HL-60 (cell line): Measurements from ENCODE around the gene CD276.

ENCODE experiments used
- POLR2AphosphoS5 ChIP-seq: IDR thresholded peaks from 2 replicates; pipeline ENCODE4 v1.6.1; 2012; ENCODE audit warnings: low read depth
- TF ChIP-seq, protein P1 (sequence below): IDR thresholded peaks from one replicate; pipeline ENCODE4 v1.5.1; 2011; ENCODE audit warnings: low read length, control low read depth, inconsistent platforms; ENCODE audit not compliant: insufficient read depth

DNA sequence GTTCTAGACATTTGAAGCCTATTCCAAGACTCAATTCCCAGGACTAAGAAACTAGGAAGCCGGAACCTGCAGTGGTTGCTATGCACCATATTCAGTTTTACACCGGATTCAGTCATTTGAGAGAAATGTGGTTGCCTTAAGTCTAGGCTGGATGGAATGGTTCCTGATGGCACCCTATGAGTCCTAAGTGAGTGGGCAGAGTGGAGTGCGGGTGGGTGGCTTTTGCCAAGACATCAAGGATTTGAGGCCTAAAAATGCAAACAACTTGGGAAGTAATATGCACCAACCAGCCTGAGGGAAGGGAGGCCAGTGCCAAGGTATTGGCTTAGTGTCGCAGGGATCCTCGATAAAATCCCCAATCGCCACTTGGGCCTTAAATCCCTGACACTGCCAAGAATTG, 4.2 kb upstream of the CD276 start:
- TF ChIP-seq, protein P1, sequence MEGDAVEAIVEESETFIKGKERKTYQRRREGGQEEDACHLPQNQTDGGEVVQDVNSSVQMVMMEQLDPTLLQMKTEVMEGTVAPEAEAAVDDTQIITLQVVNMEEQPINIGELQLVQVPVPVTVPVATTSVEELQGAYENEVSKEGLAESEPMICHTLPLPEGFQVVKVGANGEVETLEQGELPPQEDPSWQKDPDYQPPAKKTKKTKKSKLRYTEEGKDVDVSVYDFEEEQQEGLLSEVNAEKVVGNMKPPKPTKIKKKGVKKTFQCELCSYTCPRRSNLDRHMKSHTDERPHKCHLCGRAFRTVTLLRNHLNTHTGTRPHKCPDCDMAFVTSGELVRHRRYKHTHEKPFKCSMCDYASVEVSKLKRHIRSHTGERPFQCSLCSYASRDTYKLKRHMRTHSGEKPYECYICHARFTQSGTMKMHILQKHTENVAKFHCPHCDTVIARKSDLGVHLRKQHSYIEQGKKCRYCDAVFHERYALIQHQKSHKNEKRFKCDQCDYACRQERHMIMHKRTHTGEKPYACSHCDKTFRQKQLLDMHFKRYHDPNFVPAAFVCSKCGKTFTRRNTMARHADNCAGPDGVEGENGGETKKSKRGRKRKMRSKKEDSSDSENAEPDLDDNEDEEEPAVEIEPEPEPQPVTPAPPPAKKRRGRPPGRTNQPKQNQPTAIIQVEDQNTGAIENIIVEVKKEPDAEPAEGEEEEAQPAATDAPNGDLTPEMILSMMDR: no peak
- TF ChIP-seq POLR2AphosphoS5: no peak
